GM19240 (cell line): Measurements from ENCODE around the gene CASK.

Experiments
- DNase-seq: peaks from one replicate; pipeline ENCODE4 v3.0.0; 2011; ENCODE audit warnings: low spot score; ENCODE audit not compliant: insufficient read length

Gene CASK

GRCh38 chrX:41909068-41909467 lies 14.3 kb downstream of the CASK start:
- no peak for DNase-seq

GRCh38 chrX:41906515-41907187 lies 16.7 kb downstream of the CASK start:
- DNase-seq = no peak

DNA sequence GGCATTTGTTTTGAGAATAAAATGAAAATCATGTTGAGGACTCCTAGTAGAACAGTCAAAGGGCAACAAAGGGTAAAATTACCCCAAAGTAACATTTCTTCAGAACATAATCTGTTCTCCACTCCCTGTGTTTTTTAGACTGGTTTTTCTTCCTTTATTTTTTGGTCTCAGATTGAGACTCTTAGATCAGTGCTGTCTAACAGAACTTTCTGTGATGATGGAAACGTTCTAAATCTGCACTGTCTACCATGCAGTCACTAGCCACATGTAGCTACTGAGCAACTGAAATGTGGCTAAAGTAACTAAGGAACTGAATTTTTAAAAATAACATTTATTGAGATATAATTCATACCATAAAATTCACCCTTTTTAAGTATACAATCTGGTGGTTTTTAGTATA lies 19.8 kb downstream of the CASK start:
- DNase-seq = no peak

GRCh38 chrX:41900321-41900720 lies 23.0 kb downstream of the CASK start:
- no peak for DNase-seq

DNA sequence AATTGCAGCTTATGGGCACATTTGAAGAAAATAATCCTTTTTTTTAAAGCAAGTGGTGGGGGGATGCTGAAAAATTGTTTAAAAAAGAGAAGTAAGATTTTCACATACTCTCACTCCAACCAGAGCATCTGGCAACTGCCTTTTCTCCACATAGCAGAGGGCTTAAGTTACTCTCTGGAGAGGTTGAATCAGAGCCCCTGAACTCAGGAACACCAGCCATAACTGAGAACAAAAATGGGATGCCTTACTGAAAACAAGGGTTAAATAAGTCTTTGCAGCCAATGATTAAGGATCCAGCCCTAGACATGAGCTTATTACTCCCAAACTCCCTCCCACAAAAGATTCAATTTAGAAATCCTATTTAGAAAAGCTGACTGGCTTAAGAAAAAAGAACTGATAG lies 27.5 kb downstream of the CASK start:
- DNase-seq = no peak

- no peak for DNase-seq
Observed at GRCh38 chrX:41890026-41890423, 33.3 kb downstream of the CASK start.

- DNase-seq = no peak
Observed at GRCh38 chrX:41889317-41890025, 33.9 kb downstream of the CASK start.

DNA sequence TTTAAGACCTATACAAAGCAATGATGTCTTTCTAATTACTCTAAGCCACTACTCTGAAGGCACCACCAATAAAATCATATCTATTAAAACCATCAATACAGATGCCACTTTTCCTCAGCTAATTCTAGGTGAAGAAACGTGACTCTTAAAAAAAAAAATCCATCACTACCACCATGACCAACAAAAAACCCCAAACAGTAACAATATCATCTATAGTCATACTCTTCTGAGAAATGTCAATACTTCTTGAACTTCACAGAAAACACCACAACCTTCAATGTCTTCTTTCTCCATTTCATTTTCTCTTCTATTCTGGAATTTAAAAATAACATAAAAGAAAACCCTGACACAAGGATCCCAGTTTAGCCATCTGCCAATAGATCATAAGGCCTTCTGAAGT lies 35.7 kb downstream of the CASK start:
- no peak for DNase-seq

GRCh38 chrX:41885724-41886123 lies 37.6 kb downstream of the CASK start:
- DNase-seq = no peak

GRCh38 chrX:41881166-41881565 lies 42.2 kb downstream of the CASK start:
- DNase-seq = no peak

DNA sequence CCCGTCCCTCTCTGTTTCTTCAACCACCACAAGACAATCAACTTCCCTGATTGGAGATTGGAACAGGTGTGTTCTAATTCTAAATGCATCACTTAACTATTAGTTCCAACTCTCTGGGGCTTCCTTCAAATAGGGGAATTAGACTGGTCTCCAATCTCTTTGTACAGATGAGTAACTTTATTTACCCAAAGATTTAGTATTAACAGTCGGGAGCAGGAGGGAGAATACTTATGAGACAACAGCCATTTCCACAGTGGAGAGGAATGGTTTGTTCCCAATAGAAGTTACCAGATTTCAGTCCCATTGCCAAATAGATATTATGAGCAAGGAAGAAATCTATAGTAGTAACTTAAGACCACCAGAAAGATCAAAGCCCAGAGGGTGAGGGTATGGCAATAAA lies 46.2 kb downstream of the CASK start:
- no peak for DNase-seq

- no peak for DNase-seq
Observed at GRCh38 chrX:41875142-41875541, 48.2 kb downstream of the CASK start.

DNA sequence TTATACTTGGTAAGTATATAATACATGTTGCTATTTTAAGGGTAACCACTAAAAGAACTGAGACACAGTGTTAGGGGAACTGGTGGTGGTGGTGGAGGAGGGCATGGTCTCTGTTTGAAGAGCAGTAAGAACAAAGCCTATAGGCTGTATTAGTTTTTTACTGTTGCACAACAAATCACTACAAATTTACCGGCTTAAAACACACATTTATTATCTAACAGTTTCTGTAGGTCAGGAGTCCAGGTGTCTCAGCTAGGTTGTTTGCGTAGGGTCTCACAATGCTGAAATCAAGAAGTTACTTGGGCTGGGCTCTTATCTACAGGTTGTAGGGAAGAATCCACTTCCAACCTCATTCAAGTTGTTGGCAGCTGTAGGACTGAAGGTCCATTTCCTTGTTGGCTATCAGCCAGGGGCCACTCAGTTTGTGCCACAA lies 52.6 kb downstream of the CASK start:
- no peak for DNase-seq

DNA sequence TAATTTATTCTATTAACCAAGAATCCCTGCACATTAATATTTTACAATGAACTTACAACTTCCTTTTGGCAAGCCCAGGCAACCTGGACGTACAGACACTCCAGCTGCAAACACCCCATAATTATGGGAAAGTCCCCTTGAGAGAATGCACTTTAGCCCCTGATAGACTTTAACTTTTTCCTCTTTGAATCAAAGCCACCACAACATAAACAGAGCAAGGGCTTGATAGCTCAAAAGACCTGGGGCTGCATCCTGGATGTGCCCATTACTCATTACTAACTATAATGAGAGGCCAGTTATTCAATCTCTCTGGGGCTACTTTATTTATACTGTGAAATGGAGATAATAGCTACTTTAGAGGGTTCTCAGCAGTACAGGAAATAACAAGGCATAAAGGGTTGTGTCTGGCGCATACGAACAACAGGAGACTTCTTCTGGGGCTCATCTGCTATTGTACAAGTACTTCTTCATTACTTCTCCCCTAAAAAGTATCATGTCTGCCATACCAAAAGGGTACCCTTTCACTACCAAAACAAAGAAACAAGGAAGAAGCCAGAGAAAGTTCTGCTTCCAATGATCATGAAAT lies 54.9 kb downstream of the CASK start:
- DNase-seq = no peak

DNA sequence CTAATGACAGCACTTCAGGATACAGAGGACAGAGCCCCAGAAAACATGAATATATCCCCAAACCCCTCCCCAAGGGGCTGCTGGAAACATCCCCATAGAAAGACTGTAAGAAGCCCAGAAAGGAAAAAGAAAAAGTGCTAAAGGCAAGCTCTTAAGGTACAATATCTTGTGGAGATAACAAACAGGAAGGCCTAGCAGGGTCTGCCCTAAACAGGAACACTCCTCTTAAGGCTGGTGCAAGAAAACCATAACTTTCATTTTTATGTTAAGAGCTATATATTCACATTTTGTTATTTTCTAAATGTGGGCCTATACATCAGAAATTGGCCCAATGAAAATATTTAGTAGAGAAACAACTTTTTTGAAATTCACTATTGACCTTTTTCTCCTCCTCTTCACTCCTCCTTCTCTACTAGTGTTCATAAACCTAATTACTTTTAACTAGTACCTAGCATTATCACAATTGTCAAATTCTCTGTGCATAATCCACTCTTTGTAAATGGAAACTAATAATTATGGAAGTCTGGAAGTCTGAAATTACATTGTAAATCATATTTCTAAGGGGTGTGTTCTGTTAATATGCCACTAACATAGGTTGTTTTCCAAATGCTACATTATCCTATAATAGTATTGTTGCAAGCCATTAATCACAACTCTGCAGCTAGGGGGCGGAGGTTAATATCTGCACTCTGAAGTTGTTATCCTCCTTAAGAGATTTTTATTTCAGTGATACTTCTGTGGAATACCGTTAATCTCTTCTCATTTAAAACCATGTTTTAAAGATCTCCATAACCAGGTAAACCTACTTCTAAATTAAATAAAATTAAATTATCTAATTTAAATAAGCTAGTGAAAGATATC lies 59.8 kb downstream of the CASK start:
- DNase-seq = no peak

DNA sequence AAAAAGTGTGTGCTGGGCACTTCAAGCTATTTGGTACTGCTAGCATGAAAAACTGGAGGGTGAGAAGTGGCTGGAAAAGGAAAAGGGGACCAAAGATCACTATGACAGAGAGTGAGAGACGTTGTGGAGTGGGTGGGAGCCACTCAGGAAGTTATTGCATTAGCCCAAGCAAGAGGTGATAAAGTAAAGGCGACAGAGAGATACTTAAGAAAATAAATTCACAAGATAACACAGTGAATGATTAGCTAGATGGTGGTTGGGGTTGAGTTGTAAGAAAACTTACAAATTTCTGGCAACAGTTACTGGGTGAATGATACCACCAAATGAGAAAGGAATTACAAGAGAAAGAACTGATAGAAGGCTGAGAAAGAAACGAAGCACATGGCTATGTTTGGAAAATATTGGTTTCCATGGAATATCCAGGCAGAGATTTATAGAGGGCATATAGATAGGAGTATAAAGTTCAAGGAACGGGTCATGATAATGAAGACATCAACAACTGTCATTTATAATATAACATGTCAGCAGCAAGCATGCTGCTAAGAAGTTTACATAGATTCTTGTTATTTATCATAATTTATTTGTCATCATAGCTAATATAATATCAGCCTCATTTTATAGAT lies 60.7 kb downstream of the CASK start:
- DNase-seq = no peak

DNA sequence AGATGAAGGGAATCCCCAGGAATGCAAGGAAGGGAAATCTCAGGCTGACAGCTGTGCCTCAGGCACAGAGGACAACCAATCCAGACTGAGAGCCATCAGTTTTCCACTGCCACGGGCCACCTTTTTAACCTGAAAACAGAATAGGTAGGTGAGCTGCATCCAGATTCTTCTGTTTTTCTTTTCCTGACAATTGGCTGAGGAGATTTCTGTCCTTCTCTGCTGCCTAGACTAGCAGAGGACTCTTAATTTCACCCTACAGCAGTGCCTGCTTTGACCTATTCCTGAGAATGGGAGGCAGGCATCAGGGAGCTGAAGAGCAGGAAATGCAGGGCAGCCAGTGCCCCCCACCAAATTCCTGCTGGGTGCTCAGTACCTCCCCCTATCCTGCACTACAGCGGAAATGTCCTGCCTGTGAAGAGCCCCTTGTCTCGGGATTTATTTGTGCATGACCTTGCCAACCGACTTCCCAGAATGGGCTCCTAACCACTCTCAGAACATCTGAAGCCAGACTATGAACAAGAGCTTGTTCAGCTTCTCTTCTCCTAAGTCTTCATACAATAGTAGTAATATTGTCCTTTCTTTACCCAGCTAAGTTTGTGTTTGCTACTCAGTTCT lies 65.1 kb downstream of the CASK start:
- no peak for DNase-seq

DNA sequence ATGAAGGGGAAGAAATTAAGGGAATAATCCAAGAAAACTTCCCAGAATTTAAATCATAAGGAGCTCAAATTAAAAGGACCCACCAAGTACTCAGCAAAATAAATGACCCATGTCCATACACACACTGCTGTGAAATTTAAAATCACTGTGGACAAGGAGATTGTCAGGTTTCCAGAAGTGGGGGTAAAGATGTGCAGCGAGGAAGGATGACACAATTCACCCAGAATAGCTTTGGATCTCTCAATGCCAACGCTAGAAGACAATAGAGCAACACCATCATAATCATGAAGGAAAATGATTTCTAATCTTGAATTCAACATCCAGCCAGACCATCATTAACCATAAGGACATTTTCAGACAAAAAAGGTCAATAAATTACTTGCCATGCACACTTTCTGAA lies 65.7 kb downstream of the CASK start:
- no peak for DNase-seq

- no peak for DNase-seq
Observed at GRCh38 chrX:41846714-41847113, 76.6 kb downstream of the CASK start.

DNA sequence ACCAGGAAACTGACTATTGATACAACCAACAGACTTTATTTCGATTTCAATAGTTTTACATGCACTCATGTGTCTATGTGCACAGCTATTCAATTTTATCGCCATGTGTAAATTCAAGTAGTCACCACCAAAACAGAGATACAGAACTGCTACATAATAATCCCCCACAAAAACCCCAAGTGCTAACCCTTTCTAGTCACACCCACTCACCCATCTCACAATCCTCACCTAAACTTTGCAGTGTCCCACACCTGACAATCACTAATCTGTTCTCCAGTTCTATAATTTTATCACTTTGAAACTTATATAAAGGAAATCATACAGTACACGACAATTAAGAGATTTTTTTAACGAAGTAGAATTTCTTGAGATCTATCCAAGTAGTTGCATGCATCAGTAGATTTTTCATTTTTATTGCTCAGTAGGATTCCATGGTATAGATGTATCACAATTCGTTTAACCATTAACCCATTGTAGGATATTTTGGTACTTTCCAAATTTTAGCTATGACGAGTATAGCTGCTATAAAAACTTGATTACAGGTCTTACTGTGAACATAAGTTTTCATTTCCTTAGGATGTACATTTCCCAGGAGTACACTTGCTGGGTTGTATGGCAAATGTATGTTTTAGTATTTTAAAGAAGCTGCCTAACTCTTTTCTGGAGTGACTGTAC lies 85.9 kb downstream of the CASK start:
- no peak for DNase-seq
